WERI-Rb-1 (cell line): ENCODE results near the gene SMYD1.

Experiments used
- DNase-seq: peaks from one replicate; pipeline ENCODE4 v3.0.0-alpha.2; 2020
- H3K27ac ChIP-seq: fragments of 250-450 bp; sonication (Bioruptor Pico); 2 replicates; pipeline ENCODE4 v1.5.1; 2020; ENCODE audit warnings: mild to moderate bottlenecking, moderate library complexity
- H3K27me3 ChIP-seq: fragments of 250-450 bp; sonication (Bioruptor Pico); 2 replicates; pipeline ENCODE4 v1.5.1; 2021; ENCODE audit warnings: mild to moderate bottlenecking, low read depth, moderate library complexity; ENCODE audit not compliant: insufficient read depth, severe bottlenecking
- H3K36me3 ChIP-seq: fragments of 250-450 bp; sonication (Bioruptor Pico); 2 replicates; pipeline ENCODE4 v1.5.1; 2020; ENCODE audit warnings: mild to moderate bottlenecking, moderate library complexity
- H3K4me3 ChIP-seq: 2 replicates; pipeline ENCODE4 v1.5.1; 2011; ENCODE audit warnings: low read depth, mild to moderate bottlenecking, control low read depth, low read length
- H3K9me3 ChIP-seq: fragments of 250-450 bp; sonication (Bioruptor Pico); 2 replicates; pipeline ENCODE4 v1.5.1; 2021; ENCODE audit warnings: mild to moderate bottlenecking, moderate library complexity; ENCODE audit not compliant: severe bottlenecking
- TF ChIP-seq, protein P1 (sequence below): IDR thresholded peaks from 2 replicates; pipeline ENCODE4 v1.5.1; 2011; ENCODE audit warnings: low read depth, mild to moderate bottlenecking, control low read depth, inconsistent platforms, low read length

Gene SMYD1

DNA sequence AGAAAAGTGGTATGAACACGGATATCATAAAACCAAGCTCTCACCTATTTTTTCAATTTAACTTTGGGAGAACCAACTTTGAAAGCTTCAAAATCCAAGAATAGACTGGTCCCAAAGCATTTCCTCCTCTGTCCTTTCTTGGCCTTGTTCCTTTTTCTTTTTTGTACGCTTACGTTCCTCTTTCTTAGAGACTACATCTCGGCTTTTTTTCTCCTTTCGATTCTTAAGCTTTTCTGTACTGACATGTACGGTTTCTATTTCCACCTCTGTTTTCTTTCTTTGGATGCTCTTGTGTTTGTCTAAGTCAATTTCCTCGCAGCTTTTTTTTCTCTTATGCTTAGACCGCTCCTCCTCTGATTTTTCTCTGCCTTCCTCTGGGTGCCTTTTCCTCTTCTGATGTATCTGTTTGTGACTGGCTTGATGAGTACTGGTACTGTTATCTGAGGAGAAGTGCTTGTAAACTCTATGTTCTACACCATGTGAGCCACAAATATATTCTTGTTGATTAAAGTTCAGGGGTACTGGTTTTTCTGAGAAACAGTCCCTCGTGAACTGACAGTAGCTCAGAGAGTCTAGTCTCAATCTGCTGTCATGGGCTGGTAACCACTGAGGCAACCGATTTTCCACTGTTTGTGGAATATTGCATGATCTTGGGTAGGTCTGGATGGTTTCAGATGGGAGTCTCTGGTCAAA lies 39.8 kb upstream of the SMYD1 start:
- TF ChIP-seq, protein P1, sequence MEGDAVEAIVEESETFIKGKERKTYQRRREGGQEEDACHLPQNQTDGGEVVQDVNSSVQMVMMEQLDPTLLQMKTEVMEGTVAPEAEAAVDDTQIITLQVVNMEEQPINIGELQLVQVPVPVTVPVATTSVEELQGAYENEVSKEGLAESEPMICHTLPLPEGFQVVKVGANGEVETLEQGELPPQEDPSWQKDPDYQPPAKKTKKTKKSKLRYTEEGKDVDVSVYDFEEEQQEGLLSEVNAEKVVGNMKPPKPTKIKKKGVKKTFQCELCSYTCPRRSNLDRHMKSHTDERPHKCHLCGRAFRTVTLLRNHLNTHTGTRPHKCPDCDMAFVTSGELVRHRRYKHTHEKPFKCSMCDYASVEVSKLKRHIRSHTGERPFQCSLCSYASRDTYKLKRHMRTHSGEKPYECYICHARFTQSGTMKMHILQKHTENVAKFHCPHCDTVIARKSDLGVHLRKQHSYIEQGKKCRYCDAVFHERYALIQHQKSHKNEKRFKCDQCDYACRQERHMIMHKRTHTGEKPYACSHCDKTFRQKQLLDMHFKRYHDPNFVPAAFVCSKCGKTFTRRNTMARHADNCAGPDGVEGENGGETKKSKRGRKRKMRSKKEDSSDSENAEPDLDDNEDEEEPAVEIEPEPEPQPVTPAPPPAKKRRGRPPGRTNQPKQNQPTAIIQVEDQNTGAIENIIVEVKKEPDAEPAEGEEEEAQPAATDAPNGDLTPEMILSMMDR = no peak
- no peak for DNase-seq
- H3K27ac ChIP-seq = no peak overlapping the region
- H3K36me3 ChIP-seq = no peaks in the 10 kb centered on the region
- H3K27me3 ChIP-seq = no peaks in the 10 kb centered on the region
- H3K9me3 ChIP-seq = no peaks in the 10 kb centered on the region
- H3K4me3 ChIP-seq = no peak overlapping the region

DNA sequence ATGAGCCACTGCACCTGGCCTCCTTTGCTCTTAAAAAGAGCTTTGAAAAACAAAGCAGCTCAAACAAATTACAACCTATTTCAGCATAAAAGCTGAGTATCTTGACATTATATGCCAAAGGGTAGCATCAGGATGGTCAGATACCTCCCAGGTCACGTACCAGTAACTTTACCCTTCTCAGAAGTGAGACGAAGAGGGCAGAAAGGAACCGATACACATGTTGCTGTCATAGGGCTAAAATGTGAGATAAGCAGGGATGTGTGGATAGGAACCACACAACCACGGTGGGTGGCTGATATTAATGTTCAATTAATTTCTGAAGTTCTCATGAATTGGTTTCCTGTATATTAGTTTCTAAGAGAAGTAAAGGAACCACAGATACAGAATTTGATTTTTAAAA lies 38.7 kb upstream of the SMYD1 start:
- Histone ChIP-seq H3K36me3 (no peaks in the 10 kb centered on the region), H3K27me3 (no peaks in the 10 kb centered on the region), H3K27ac (no peak overlapping the region), H3K4me3 (no peak overlapping the region), H3K9me3 (no peaks in the 10 kb centered on the region)
- DNase-seq = no peak
- TF ChIP-seq, protein P1 = no peak

DNA sequence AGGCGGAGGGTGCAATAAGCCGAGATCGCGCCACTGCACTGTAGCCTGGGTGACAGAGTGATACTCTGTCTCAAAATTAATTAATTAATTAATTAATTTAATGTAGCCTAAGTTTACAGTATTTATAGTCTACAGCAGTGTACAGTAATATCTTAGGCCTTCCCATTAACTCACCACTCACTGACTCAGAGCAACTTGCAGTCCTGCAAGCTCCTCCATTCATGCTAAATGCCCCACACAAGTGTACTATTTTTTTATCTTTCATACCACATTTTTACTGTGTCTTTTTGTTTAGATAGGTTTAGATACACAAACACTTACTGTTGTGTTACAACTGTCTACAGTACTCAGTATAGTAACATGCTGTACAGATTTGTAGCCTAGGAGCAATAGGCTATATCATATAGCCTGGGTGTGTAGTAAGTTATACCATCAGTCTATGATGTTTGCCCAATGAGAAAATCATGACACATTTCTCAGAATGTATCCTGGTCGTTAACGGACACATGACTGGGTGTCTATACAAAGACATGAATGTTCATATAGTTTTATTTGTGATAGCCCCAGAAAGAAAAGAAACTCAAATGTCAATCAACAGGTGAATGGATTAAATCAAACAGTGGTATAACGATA lies 35.4 kb upstream of the SMYD1 start:
- TF ChIP-seq, protein P1 = no peak
- H3K27me3 ChIP-seq = no peaks in the 10 kb centered on the region
- no peak for DNase-seq
- no peak overlapping the region for H3K27ac ChIP-seq
- no peaks in the 10 kb centered on the region for H3K36me3 ChIP-seq
- no peak overlapping the region for H3K4me3 ChIP-seq
- H3K9me3 ChIP-seq = no peaks in the 10 kb centered on the region

DNA sequence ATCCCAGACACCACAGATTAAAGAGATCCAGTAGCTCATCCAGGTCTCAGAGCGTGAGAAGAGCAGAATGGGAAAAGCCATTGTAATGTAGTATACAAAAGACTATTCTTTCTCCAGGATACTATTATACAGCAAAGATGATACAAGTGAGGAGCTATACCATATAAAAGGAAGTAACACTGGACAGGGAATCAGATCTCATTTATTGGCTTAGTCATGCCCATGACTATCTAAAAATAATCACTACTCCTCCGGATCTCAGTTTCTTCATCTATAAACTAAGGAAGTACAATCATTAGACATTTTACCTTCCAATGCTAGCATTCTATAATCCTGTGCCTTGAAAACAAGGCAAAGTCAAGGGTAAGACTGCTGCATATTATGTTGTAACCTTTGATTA lies 31.4 kb upstream of the SMYD1 start:
- Histone ChIP-seq H3K27me3 (no peaks in the 10 kb centered on the region), H3K27ac (no peak overlapping the region), H3K9me3 (no peaks in the 10 kb centered on the region), H3K36me3 (no peaks in the 10 kb centered on the region), H3K4me3 (no peak overlapping the region)
- TF ChIP-seq, protein P1 = no peak
- no peak for DNase-seq

DNA sequence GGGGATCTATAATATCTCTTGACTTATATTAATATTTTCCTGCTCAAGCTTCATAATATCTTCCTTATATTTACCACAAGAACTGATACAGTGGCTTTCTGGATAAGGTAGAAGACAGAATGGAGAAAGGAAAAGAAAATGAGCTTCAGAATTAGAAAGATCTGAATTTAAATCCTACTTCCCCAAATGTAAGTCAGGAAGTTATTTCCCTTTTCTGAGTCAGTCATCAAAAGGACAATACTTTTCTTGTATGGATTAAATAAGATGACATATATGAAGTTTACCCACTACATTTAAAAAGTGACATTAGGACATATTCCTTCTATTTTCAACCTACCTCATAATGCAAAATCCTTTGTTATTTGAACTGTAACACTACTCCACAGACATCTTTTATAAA lies 31.0 kb upstream of the SMYD1 start:
- H3K4me3 ChIP-seq = no peak overlapping the region
- no peak for DNase-seq
- no peaks in the 10 kb centered on the region for H3K27me3 ChIP-seq
- no peaks in the 10 kb centered on the region for H3K9me3 ChIP-seq
- H3K36me3 ChIP-seq = no peaks in the 10 kb centered on the region
- TF ChIP-seq, protein P1 = no peak
- no peak overlapping the region for H3K27ac ChIP-seq
